ENCODE data around the gene DAP. TPM values are rescaled to one million over a fixed set of nuclear protein-coding genes. Genes with fewer than 3 reads are reported as not detected.

The DAP gene
- total and polyA plus RNA-seq, 2 of the 4 experiments (the other 2 are of a cell fraction) = 49.6 to 189 TPM

- peaks cover 48 to 90% of the 10 kb centered on the region in 2 experiments for H3K79me1 ChIP-seq (ENCODE audit: low read depth in 1 of 2, low read length in 2 of 2)
- no peak overlapping the region for H3K23ac ChIP-seq (ENCODE audit: low read depth, low read length)
- H2BK15ac ChIP-seq (ENCODE audit: low read depth, low read length) = no peak overlapping the region
- H3K18ac ChIP-seq (ENCODE audit: low read depth, low read length) = no peak overlapping the region
- H4K5ac ChIP-seq (ENCODE audit: low read depth, low read length) = no peak overlapping the region
- no peak overlapping the region for H2BK120ac ChIP-seq (ENCODE audit: low read depth, low read length)
- H3K4me3 ChIP-seq (ENCODE audit: insufficient read depth, low read depth, low read length) = no peak overlapping the region
- H2AK9ac ChIP-seq (replicated peaks; ENCODE audit: low read depth, low read length, poor library complexity) = no peak overlapping the region
- H3K9me1 ChIP-seq (ENCODE audit: insufficient read depth, low read length) = peaks cover 29% of the 10 kb centered on the region
- in situ Hi-C loops (cut with MboI; ENCODE audit: low sequenced_read_pairs) (no loop called here), intact Hi-C loops (cut with micrococcal nuclease) (no loop called here), dilution Hi-C loops (cut with HindIII; ENCODE audit: low sequenced_read_pairs, unreplicated experiment) (no loop called here)
- no peak overlapping the region for H3K56ac ChIP-seq (ENCODE audit: extremely low read depth, insufficient read depth, low read length)
- H2AFZ ChIP-seq (replicated peaks; ENCODE audit: low read length, poor library complexity) = no peak overlapping the region
- ChIA-PET POLR2A (ENCODE audit: unreplicated experiment) (no interaction called here), CTCF (no interaction called here)
- no peak overlapping the region for H3K9ac ChIP-seq (ENCODE audit: low read depth, low read length)
- no peak overlapping the region for H2AK5ac ChIP-seq (ENCODE audit: low read depth, low read length)
- H2BK5ac ChIP-seq (ENCODE audit: low read depth, low read length, poor library complexity, severe bottlenecking) = no peak overlapping the region
- no peaks in the 10 kb centered on the region for H3K27me3 ChIP-seq (ENCODE audit: control insufficient read depth, insufficient read depth, low read length)
- H3K4me1 ChIP-seq (ENCODE audit: control insufficient read depth, insufficient read depth, low read length) = peaks cover 5% of the 10 kb centered on the region; the same call in 1 of the 2 replicates
- WGBS, 2 experiments (ENCODE audit: extremely low coverage in 2 of 2, insufficient read length in 1 of 2) = 100% methylated on average over 2 of the region's 8 CpGs; no CpG with 5 or more reads in 1 of the 2 experiments
- H2BK20ac ChIP-seq (ENCODE audit: low read depth, low read length) = no peak overlapping the region
- no peak overlapping the region for H3K4me2 ChIP-seq (ENCODE audit: low read depth, low read length)
- BruUV-seq (replicated peaks) = no TSS peak
- H4K91ac ChIP-seq (ENCODE audit: insufficient read depth, low read depth, low read length) = no peak overlapping the region
- no peak overlapping the region for H3K14ac ChIP-seq (replicated peaks; ENCODE audit: low read depth, low read length)
- TF ChIP-seq MAZ (IDR thresholded peaks at IDR 0.05; ENCODE audit: borderline replicate concordance, low read depth, low read length) (no peak), FOS (IDR thresholded peaks at IDR 0.05; ENCODE audit: low read depth, low read length) (no peak), RCOR1 (IDR thresholded peaks at IDR 0.05; ENCODE audit: insufficient replicate concordance, low read length) (no peak), POLR2A (IDR thresholded peaks at IDR 0.05; ENCODE audit: low read depth, low read length) (no peak), BHLHE40 (IDR thresholded peaks at IDR 0.05; ENCODE audit: low read depth, low read length) (no peak), NFE2L2 (IDR thresholded peaks at IDR 0.05; ENCODE audit: low read depth, low read length) (no peak), RAD21 (IDR thresholded peaks at IDR 0.05; ENCODE audit: low read length) (no peak), RFX5 (IDR thresholded peaks at IDR 0.05; ENCODE audit: low read depth, low read length) (no peak), CEBPB (IDR thresholded peaks at IDR 0.05; ENCODE audit: low read depth, low read length) (no peak), MAFK (IDR thresholded peaks at IDR 0.05; ENCODE audit: low read depth, low read length) (no peak), CTCF (conservative IDR thresholded peaks at IDR 0.05; ENCODE audit: low read depth, low read length) (no peak), USF2 (IDR thresholded peaks at IDR 0.05; ENCODE audit: low read depth, low read length) (no peak), CHD1 (IDR thresholded peaks at IDR 0.05; ENCODE audit: low read depth, low read length) (no peak), SMC3 (IDR thresholded peaks at IDR 0.05; ENCODE audit: low read depth, low read length) (no peak), ELK1 (IDR thresholded peaks at IDR 0.05; ENCODE audit: borderline replicate concordance, low read depth, low read length) (no peak), MXI1 (IDR thresholded peaks at IDR 0.05; ENCODE audit: borderline replicate concordance, low read depth, low read length) (no peak)
- DNase-seq (no peak), ATAC-seq (ENCODE audit: low read depth) (no peak)
- H3K36me3 ChIP-seq (ENCODE audit: control insufficient read depth, insufficient read depth, low read length) = peaks cover 31% of the 10 kb centered on the region
- H4K20me1 ChIP-seq (ENCODE audit: insufficient read depth, low read length) = peaks cover 43% of the 10 kb centered on the region
- H3K27ac ChIP-seq (ENCODE audit: insufficient read depth, low read length) = no peak overlapping the region
- H3K9me3 ChIP-seq (ENCODE audit: control insufficient read depth, insufficient read depth, low read length) = no peaks in the 10 kb centered on the region
- H3K4ac ChIP-seq (ENCODE audit: low read depth, low read length) = no peak overlapping the region
- no peak overlapping the region for H4K8ac ChIP-seq (ENCODE audit: low read depth in 2 of 2, low read length in 2 of 2)
These were observed 25.3 kb downstream of the DAP start for GRCh38 chr5:10735569-10736276.
